ENCODE results near the gene MACROD2.
A peak's percentile ranks its signal among the peaks of the same experiment; 100 is the strongest.
"Not testable (repeated sequence)": the region's sequence is repeated elsewhere in the genome, so short reads cannot be mapped to it uniquely, and the experiment has no call there.

MACROD2 gene

GRCh38 chr20:13995086-13995665, at the start of gene MACROD2:
MACROD2 (plus strand) TSS chr20:13995516.
- peak; percentile 70 to 79 for DNase-seq

GRCh38 chr20:13947719-13948118, 47.6 kb upstream of the MACROD2 start:
- no peak for DNase-seq

- DNase-seq = no peak
Measured at GRCh38 chr20:13953227-13953626, 42.1 kb upstream of the MACROD2 start.

- DNase-seq = no peak
Measured at GRCh38 chr20:13960119-13960518, 35.2 kb upstream of the MACROD2 start.

GRCh38 chr20:13960525-13960924, 34.8 kb upstream of the MACROD2 start:
- DNase-seq = peak; percentile 8 to 21

- no peak for DNase-seq
Measured at GRCh38 chr20:13984211-13984610, 11.1 kb upstream of the MACROD2 start.

GRCh38 chr20:13990465-13990864, 4.9 kb upstream of the MACROD2 start, which contains the start of gene SEL1L2:
SEL1L2 (minus strand) TSS chr20:13990614; CDS start chr20:13990534, 80 bp downstream.
- DNase-seq = no peak

GRCh38 chr20:13991311-13991710, 4.0 kb upstream of the MACROD2 start:
- DNase-seq = no peak

GRCh38 chr20:13991955-13992354, 3.4 kb upstream of the MACROD2 start:
- DNase-seq = not testable (repeated sequence)

- no peak for DNase-seq
Measured at GRCh38 chr20:13995841-13996240, 525 bp downstream of the MACROD2 start.

GRCh38 chr20:13996265-13996664, 949 bp downstream of the MACROD2 start:
- peak; percentile 9 to 19 for DNase-seq

- no peak for DNase-seq
Measured at GRCh38 chr20:14000917-14001316, 5.6 kb downstream of the MACROD2 start.

- DNase-seq = no peak
Measured at GRCh38 chr20:14005996-14006395, 10.7 kb downstream of the MACROD2 start.

GRCh38 chr20:14009208-14009607, 13.9 kb downstream of the MACROD2 start:
- no peak for DNase-seq

GRCh38 chr20:14012671-14013070, 17.4 kb downstream of the MACROD2 start:
- no peak for DNase-seq

GRCh38 chr20:14030991-14031390, 35.7 kb downstream of the MACROD2 start:
- DNase-seq = no peak

- DNase-seq = no peak
Measured at GRCh38 chr20:14033310-14033709, 38.0 kb downstream of the MACROD2 start.

- DNase-seq = no peak
Measured at GRCh38 chr20:14036567-14036966, 41.3 kb downstream of the MACROD2 start.

- DNase-seq = not testable (repeated sequence)
Measured at GRCh38 chr20:14044712-14045276, 49.5 kb downstream of the MACROD2 start.

GRCh38 chr20:14046534-14046933, 51.2 kb downstream of the MACROD2 start:
- DNase-seq = no peak

- DNase-seq = no peak
Measured at GRCh38 chr20:14049111-14049510, 53.8 kb downstream of the MACROD2 start.

- DNase-seq = no peak
Measured at GRCh38 chr20:14051454-14051853, 56.1 kb downstream of the MACROD2 start.

- peak; percentile 69 to 84 for DNase-seq
Measured at GRCh38 chr20:14055127-14055742, 59.9 kb downstream of the MACROD2 start.

- DNase-seq = no peak
Measured at GRCh38 chr20:14062171-14062570, 66.9 kb downstream of the MACROD2 start.

Measured in Kasumi-1 (cell line).